Adrenal gland (tissue), 5 donors: ENCODE results near the gene RRP1.

Experiments
- CTCF ChIP-seq, 6 experiments: fragments of 450-650 bp in 4 of 6; fragments of 200-600 bp in 2 of 6; sonication (generic) in 1 of 6; IDR thresholded peaks; 1 replicate in 5 of 6; 2 replicates in 1 of 6; pipeline versions ENCODE4 v1.5.1 to v1.8.0; 2016 to 2021; ENCODE audit warnings: antibody characterized with exemption in 6 of 6, mild to moderate bottlenecking in 2 of 6, moderate library complexity in 1 of 6
- POLR2A ChIP-seq, 2 donors: fragments of 450-650 bp; IDR thresholded peaks; one replicate each; pipeline ENCODE4 v1.6.1; 2017; ENCODE audit warnings: antibody characterized with exemption in 2 of 2, mild to moderate bottlenecking in 2 of 2, moderate library complexity in 1 of 2
- donor health status: DM: no; HTN: no; CAD: no.

GRCh38 chr21:43814215-43815106 is 25.1 kb downstream of the RRP1 start:
- TF ChIP-seq POLR2A (IDR thresholded peaks at IDR 0.05) (no peak), CTCF (IDR thresholded peaks at IDR 0.05) (no peak)
